ENCODE measurements around the gene LTBP1. TPM values are rescaled to one million over a fixed set of nuclear protein-coding genes. Genes with fewer than 3 reads are reported as not detected.

Gene LTBP1
- total and polyA plus RNA-seq, 2 of the 13 experiments (the other 11 are each of a cell fraction or from before 2014, with no cell fraction given) = 0.12 to 0.22 TPM

DNA sequence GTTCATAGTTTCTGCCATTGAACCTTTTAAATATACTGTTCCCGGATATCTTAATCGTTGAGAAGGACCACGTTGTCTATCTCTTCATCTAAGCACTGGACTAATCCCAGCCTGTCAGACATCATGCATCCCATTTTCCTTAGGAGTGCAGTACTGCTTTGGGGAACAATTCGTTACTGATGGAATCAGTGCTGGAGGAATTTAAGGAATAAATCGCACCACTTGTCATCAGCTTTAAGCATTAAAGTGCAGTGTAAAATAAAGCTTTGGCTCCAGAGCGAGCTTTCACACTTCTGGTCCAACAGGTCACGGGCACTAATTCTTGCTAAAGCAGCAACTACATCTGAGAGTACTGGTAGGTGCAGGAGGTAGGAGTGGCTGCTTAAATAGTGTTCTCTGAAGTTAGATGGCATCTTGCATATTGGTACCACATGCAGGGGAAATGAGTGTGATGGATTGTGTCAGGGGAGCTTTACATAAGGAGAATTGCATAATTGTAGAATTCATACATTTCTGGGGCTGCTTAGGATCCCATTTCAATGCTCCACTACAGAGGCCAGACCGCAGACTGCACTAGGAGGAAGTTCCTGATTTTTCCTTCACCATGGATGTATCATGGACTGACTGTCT is 424.0 kb downstream of the LTBP1 start:
- no peak overlapping the region for H3K27ac ChIP-seq (ENCODE audit: extremely low read length, insufficient read depth, low read length)
- ChIA-PET POLR2A (no interaction called here), CTCF (ENCODE audit: low intra/inter-chr PET ratio, low total read pairs) (no interaction called here)
- H3K4me3 ChIP-seq (replicated peaks in 1 of 3; ENCODE audit: insufficient read depth in 1 of 3, low read depth in 2 of 3, low read length in 3 of 3) = no peak overlapping the region
- H3K79me2 ChIP-seq (ENCODE audit: insufficient read depth, low read length) = no peaks in the 10 kb centered on the region
- WGBS (ENCODE audit: low lambda C conversion rate) = 24% methylated on average over 8 of the region's 8 CpGs
- H3K9me3 ChIP-seq (ENCODE audit: low read length) = no peaks in the 10 kb centered on the region
- TF ChIP-seq, protein P1, sequence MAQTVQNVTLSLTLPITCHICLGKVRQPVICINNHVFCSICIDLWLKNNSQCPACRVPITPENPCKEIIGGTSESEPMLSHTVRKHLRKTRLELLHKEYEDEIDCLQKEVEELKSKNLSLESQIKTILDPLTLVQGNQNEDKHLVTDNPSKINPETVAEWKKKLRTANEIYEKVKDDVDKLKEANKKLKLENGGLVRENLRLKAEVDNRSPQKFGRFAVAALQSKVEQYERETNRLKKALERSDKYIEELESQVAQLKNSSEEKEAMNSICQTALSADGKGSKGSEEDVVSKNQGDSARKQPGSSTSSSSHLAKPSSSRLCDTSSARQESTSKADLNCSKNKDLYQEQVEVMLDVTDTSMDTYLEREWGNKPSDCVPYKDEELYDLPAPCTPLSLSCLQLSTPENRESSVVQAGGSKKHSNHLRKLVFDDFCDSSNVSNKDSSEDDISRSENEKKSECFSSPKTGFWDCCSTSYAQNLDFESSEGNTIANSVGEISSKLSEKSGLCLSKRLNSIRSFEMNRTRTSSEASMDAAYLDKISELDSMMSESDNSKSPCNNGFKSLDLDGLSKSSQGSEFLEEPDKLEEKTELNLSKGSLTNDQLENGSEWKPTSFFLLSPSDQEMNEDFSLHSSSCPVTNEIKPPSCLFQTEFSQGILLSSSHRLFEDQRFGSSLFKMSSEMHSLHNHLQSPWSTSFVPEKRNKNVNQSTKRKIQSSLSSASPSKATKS (CRISPR knock-in tag; IDR thresholded peaks at IDR 0.05) = no peak
- TF ChIP-seq RFXANK (CRISPR knock-in tag; IDR thresholded peaks at IDR 0.05) (no peak), GTF2F1 (IDR thresholded peaks at IDR 0.05; ENCODE audit: low read length) (no peak), HNRNPUL1 (IDR thresholded peaks at IDR 0.05; ENCODE audit: low read depth, low read length) (no peak), EEA1 (CRISPR knock-in tag; IDR thresholded peaks at IDR 0.05; ENCODE audit: borderline replicate concordance) (no peak), NCOA5 (CRISPR knock-in tag; IDR thresholded peaks at IDR 0.05) (no peak)
- TF ChIP-seq, protein P2, sequence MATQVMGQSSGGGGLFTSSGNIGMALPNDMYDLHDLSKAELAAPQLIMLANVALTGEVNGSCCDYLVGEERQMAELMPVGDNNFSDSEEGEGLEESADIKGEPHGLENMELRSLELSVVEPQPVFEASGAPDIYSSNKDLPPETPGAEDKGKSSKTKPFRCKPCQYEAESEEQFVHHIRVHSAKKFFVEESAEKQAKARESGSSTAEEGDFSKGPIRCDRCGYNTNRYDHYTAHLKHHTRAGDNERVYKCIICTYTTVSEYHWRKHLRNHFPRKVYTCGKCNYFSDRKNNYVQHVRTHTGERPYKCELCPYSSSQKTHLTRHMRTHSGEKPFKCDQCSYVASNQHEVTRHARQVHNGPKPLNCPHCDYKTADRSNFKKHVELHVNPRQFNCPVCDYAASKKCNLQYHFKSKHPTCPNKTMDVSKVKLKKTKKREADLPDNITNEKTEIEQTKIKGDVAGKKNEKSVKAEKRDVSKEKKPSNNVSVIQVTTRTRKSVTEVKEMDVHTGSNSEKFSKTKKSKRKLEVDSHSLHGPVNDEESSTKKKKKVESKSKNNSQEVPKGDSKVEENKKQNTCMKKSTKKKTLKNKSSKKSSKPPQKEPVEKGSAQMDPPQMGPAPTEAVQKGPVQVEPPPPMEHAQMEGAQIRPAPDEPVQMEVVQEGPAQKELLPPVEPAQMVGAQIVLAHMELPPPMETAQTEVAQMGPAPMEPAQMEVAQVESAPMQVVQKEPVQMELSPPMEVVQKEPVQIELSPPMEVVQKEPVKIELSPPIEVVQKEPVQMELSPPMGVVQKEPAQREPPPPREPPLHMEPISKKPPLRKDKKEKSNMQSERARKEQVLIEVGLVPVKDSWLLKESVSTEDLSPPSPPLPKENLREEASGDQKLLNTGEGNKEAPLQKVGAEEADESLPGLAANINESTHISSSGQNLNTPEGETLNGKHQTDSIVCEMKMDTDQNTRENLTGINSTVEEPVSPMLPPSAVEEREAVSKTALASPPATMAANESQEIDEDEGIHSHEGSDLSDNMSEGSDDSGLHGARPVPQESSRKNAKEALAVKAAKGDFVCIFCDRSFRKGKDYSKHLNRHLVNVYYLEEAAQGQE (IDR thresholded peaks at IDR 0.05; ENCODE audit: borderline replicate concordance in 1 of 2, low read depth in 1 of 2, low read length in 2 of 2) = no peak
- H3K27me3 ChIP-seq (ENCODE audit: control insufficient read depth in 1 of 2, insufficient read depth in 2 of 2, low read length in 2 of 2) = peaks cover 0 to 4% of the 10 kb centered on the region in 2 experiments; a peak in 2 of 5 replicates
- FAIRE-seq (no peak), ATAC-seq (no peak), DNase-seq (ENCODE audit: low spot score) (no peak)
- intact Hi-C loops (cut with micrococcal nuclease; ENCODE audit: unreplicated experiment) (loop anchor here (5.0 to 10.0 kb wide), 2 partner anchors 236 to 423 kb away; partner anchors contain the start of gene LTBP1), in situ Hi-C loops (cut with HindIII; ENCODE audit: extremely low pct_ligation_motif_present, low pct_unique_long_range_greater_than_20kb) (loop anchor here (5.0 to 10.0 kb wide), 2 partner anchors 598 to 816 kb away; no protein-coding TSS in a partner anchor)
- no peaks in the 10 kb centered on the region for H4K20me1 ChIP-seq (ENCODE audit: insufficient read depth, low read length)
- no TSS peak for BruUV-seq (replicated peaks)
- H2AFZ ChIP-seq (ENCODE audit: low read length) = no peak overlapping the region
- H3K9ac ChIP-seq (ENCODE audit: insufficient read depth, low read depth, low read length) = no peak overlapping the region
- H3K36me3 ChIP-seq (replicated peaks in 1 of 2; ENCODE audit: control insufficient read depth in 1 of 2, insufficient read depth in 2 of 2, low read length in 2 of 2) = no peaks in the 10 kb centered on the region; a peak in 1 of 5 replicates
- no peaks in the 10 kb centered on the region for H3K4me1 ChIP-seq (ENCODE audit: insufficient read depth, low read length)
- no peak overlapping the region for H3K4me2 ChIP-seq (ENCODE audit: low read depth, low read length)

Data from HepG2 (cell line).